ENCODE measurements around the gene PEX16. TPM values are rescaled to one million over a fixed set of nuclear protein-coding genes. Genes with fewer than 3 reads are reported as not detected.
A peak's percentile ranks its signal among the peaks of the same experiment; 100 is the strongest.

The PEX16 gene
- total and polyA plus RNA-seq, 9 of the 15 experiments (the other 6 are each of a cell fraction or from before 2014, with no cell fraction given), result 1.5 to 43.9 (median 14.6) TPM

DNA sequence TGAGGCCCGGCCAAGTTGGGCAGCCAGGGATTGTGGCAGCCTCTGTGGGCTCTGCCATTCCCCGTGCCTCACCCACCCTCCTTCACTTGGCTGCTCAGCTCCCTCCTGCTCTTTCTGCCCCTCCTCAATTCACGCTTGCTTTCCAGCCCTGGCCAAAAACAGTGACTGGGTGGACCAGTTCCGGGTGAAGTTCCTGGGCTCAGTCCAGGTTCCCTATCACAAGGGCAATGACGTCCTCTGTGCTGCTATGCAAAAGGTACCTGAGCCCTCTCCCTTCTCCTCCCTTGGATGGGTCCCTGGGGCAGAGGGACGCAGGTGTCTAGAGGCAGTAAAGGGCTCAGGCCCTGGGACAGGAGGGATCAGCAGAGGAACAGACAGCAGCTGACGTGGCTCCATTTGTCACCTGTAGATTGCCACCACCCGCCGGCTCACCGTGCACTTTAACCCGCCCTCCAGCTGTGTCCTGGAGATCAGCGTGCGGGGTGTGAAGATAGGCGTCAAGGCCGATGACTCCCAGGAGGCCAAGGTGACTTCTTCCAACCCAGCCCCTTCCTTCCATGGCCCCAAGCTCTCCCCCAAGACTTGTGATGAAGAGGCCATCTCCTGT is 13.3 kb downstream of the PEX16 start (continued):
- TF ChIP-seq YY1 (IDR thresholded peaks at IDR 0.05; ENCODE audit: borderline replicate concordance in 1 of 3, control insufficient read depth in 1 of 3, extremely low read depth in 1 of 3, insufficient read depth in 3 of 3, insufficient read length in 1 of 3, insufficient replicate concordance in 2 of 3, low read depth in 1 of 3, low read length in 2 of 3) (no peak), ETV5 (CRISPR knock-in tag; IDR thresholded peaks at IDR 0.05; ENCODE audit: low read depth) (no peak), NRF1 (conservative IDR thresholded peaks at IDR 0.05 in 1 of 2, IDR thresholded peaks at IDR 0.05 in 1 of 2) (no peak), RBM14 (IDR thresholded peaks at IDR 0.05; ENCODE audit: borderline replicate concordance, insufficient read depth, low read depth, low read length) (no peak), HDAC8 (tag; IDR thresholded peaks at IDR 0.05) (no peak), GATAD2A (IDR thresholded peaks at IDR 0.05) (no peak), TSC22D4 (tag; IDR thresholded peaks at IDR 0.05) (no peak), SPI1 (IDR thresholded peaks at IDR 0.05; ENCODE audit: borderline replicate concordance, low read depth, low read length) (no peak), SMAD1 (IDR thresholded peaks at IDR 0.05; ENCODE audit: low read depth, low read length, partially characterized antibody) (no peak), CCNT2 (IDR thresholded peaks at IDR 0.05; ENCODE audit: borderline replicate concordance, extremely low read depth, insufficient read length, low read depth, low read length) (no peak), SIRT6 (IDR thresholded peaks at IDR 0.05; ENCODE audit: low read depth, low read length) (no peak), KAT8 (IDR thresholded peaks at IDR 0.05; ENCODE audit: low read depth) (no peak), SMAD4 (CRISPR knock-in tag; conservative IDR thresholded peaks at IDR 0.05) (peak; percentile 33; the same call in 1 of the 2 replicates), JUNB (CRISPR knock-in tag; conservative IDR thresholded peaks at IDR 0.05) (no peak), CUX1 (CRISPR knock-in tag; IDR thresholded peaks at IDR 0.05) (no peak), SMARCE1 (IDR thresholded peaks at IDR 0.05) (no peak), MTF1 (CRISPR knock-in tag; IDR thresholded peaks at IDR 0.05; ENCODE audit: borderline replicate concordance) (no peak), ZNF12 (CRISPR knock-in tag; IDR thresholded peaks at IDR 0.05) (no peak), SNRNP70 (optimal IDR thresholded peaks at IDR 0.05; ENCODE audit: low read depth, low read length) (no peak), ZNF75A (CRISPR knock-in tag; IDR thresholded peaks at IDR 0.05) (no peak), KLF1 (tag; IDR thresholded peaks at IDR 0.05) (no peak)
- TF ChIP-seq, protein P1, sequence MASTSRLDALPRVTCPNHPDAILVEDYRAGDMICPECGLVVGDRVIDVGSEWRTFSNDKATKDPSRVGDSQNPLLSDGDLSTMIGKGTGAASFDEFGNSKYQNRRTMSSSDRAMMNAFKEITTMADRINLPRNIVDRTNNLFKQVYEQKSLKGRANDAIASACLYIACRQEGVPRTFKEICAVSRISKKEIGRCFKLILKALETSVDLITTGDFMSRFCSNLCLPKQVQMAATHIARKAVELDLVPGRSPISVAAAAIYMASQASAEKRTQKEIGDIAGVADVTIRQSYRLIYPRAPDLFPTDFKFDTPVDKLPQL (IDR thresholded peaks at IDR 0.05; ENCODE audit: extremely low read depth, insufficient read length), result no peak
- TF ChIP-seq, protein P2, sequence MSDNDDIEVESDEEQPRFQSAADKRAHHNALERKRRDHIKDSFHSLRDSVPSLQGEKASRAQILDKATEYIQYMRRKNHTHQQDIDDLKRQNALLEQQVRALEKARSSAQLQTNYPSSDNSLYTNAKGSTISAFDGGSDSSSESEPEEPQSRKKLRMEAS (CRISPR knock-in tag; IDR thresholded peaks at IDR 0.05), result no peak; the same call in 1 of the 2 replicates

All from K562 (cell line).